Adipose tissue (tissue), 3 donors: Measurements from ENCODE around the gene EEFSEC. TPM values are rescaled to one million over a fixed set of nuclear protein-coding genes. Genes with fewer than 3 reads are reported as not detected.

ENCODE experiments used
- H3K27ac ChIP-seq: one replicate; pipeline ENCODE4 v1.5.1; 2013; ENCODE audit warnings: low read depth, low read length
- WGBS, 3 donors: extraction: QIAGEN DNeasy Blood & Tissue Kit; methylation state at CpG; one replicate each; pipeline ENCODE4 v1.1.7; 2013; 5-methylcytosine and 5-hydroxymethylcytosine counted together
- polyA plus RNA-seq, 3 donors: library from polyadenylated mRNA; stranded (reverse); fragments of 200-250 nt; gene quantifications; one replicate each; pipeline ENCODE4 v1.2.3, GENCODE V29; 2013
- donor health status: healthy with polysubstance abuse.
- donor health status: Bipolar disorder and iron deficiency.
- donor health status: healthy.

EEFSEC gene
- polyA plus RNA-seq, 3 donors = 8.9 to 14.6 (median 9.0) TPM

DNA sequence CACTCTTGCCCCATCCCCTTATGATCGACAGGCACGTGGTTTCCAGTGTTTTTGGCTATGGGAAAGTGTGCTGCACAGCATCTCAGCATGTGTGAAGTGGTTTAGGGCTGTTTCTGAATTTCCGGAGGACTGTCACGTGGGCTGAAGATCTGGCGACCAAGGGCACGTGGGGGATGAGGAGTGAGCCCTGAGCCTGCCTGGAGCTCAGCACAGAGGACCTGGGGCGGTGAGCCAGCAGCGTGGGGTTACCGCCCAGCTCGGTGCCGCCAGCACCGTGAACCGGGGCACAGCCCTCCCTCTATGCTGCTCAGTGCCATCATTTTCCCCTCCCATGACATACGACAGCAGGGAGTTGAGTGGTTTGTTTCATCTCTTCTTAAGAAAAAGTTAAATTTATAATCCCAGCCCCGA lies 163.2 kb downstream of the EEFSEC start:
- no peak overlapping the region for H3K27ac ChIP-seq
- 47 to 63% (median 52%) methylated on average over 15 of the region's 15 CpGs for WGBS, 3 donors

DNA sequence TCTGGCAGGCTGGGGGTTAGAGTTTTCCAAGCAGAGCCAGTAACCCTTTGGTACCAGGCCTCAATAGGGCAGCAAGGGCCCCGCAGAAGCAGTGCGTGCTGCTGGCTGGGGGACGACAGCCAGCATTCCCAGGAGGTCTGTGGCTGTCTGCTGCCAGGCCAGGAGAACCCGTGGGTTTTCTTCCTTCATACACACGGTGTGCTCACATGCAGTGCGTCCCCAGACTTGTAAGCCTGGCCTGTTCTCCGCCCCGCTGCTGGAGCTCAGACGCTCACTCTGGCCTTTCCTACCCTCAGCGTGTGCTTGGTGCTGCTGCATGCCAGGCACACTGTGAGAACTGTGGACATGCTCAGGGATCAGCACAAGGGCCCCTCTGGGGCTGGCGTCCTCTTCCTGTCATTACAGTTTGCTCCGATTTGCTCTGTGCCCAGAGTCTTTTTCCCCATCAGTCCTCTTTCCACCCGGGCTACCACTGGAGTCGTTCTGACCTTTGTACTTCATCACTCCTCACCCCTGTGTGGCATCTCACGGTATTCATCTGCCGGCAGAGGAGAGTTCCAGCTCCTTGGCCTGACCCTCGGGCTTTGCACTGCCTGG lies 163.9 kb downstream of the EEFSEC start:
- 43 to 79% (median 78%) methylated on average over 17 of the region's 17 CpGs for WGBS, 3 donors
- H3K27ac ChIP-seq = no peak overlapping the region

GRCh38 chr3:128317698-128318231 lies 164.5 kb downstream of the EEFSEC start:
- H3K27ac ChIP-seq = no peak overlapping the region
- 68 to 92% (median 91%) methylated on average over 8 of the region's 8 CpGs for WGBS, 3 donors

GRCh38 chr3:128318275-128318941 lies 165.1 kb downstream of the EEFSEC start:
- WGBS, 3 donors = 82 to 95% (median 95%) methylated on average over 11 of the region's 11 CpGs
- no peak overlapping the region for H3K27ac ChIP-seq

GRCh38 chr3:128319107-128319506 lies 165.8 kb downstream of the EEFSEC start:
- WGBS, 3 donors = 88 to 96% (median 95%) methylated on average over 8 of the region's 8 CpGs
- no peak overlapping the region for H3K27ac ChIP-seq

DNA sequence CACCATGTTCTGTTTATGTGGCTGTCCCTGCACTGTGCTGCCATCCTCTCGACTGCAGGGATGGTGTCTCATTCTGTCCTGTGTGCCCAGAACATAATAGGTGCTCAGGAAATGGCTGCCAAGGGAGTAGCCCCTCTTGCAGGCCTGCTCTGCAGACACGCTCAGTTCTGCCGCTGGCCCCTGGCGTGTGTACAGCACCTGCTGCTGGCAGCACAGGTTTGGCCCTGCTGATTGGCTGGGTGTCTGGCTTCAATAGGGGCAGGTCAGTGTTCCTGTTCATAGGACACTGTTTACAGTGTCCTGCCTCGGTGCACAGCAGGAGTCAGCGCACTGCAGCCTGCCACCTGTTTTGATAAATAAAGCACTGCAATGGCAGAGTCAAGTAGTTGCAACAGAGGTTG lies 166.5 kb downstream of the EEFSEC start:
- H3K27ac ChIP-seq = no peak overlapping the region
- 45 to 93% (median 92%) methylated on average over 6 of the region's 6 CpGs for WGBS, 3 donors

GRCh38 chr3:128320551-128321340 lies 167.5 kb downstream of the EEFSEC start:
- 87 to 92% (median 89%) methylated on average over 8 of the region's 8 CpGs for WGBS, 3 donors
- H3K27ac ChIP-seq = no peak overlapping the region

- 90 to 98% (median 96%) methylated on average over 4 of the region's 4 CpGs for WGBS, 3 donors
- H3K27ac ChIP-seq = no peak overlapping the region
Observed at GRCh38 chr3:128321418-128321817, 168.1 kb downstream of the EEFSEC start.

DNA sequence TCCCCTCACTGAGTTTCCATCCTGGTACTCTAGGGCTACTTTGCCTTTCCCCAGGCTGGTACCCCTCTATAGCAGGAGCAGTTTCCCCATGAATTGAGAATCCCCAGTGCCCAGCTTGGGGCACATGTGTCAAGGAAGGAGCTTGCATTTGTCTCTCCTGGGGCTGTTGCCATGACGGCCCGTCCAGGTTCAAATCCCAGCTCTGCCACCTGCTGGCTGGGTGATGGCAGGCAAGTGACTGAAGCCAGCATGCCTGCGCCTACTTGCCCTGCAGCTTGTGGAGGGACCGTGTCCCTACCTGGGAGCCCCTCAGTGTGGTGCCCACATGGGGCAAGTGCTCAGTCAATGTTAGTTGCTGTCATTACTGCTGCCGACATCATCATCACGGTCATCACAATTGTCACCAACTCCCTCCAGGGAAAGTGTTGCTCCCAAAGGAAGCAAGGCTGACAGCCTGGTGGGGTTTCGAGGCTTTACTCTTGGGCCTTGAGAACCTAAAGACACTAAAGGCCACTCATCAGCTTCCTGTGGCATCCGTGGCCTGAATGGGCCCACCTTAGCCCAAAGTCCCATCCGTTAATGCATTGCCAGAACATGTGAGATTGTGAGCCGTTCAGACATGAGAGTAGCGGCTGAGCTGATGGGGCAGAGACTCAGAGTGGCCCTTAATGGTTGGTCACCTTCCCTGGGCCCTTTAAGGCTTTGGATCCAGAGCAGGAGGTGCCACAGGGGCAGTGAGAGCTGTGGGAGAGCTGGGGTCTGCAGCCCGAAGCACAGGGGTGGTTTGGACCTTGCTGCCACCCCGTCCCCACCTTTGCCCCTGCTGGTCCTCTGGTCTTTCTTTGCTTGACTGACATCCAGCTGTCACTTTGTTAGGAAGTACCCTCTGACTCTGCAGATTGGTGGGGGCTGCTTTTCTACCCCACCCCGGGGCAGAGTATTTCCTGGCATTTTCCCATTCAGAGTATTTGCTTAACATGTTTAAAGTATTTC lies 169.0 kb downstream of the EEFSEC start:
- H3K27ac ChIP-seq = no peak overlapping the region
- WGBS, 3 donors = 63 to 84% (median 81%) methylated on average over 13 to 14 of the region's 14 CpGs

DNA sequence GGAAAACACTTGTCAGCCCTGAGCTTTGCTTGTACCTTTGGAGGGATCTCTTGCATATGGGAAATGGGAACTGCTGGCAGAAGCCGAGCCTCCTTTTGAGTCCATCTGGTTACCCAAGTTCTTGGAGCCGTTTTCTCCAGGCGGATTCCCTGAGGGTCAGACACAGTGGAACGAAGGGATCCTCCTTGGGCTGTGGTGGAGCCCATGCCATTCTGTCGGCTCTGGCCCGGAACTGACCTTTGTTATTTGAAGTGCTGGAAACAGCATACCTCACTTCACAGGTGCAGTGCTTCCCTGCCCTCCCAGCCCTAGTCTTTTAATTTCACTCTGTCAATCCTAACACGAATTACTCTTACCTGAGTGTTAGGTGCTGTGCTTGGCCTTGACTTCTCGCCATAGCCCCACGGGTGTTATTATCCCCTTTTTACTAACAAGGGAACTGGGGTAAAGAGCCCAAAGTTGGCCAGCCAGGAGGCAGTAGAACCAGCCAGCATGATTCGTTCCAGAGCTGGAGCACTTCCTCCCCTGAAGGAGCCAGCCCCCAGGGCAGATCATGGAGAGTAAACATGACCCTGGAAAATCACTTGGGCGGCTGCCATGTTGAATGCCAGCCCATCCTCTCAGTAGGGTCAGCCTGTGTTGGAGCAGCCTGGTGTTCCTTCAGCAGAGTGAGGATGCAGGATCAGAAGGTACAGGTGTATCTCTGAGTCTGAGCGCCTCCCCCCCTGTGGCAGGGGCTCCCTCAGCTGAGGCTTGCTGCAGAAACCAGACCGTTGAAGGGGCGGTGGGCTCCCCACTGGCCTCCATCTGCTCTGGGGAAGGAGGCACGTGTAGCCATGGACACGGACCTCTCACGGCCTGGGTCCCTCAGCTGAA lies 170.2 kb downstream of the EEFSEC start:
- WGBS, 3 donors = 47 to 90% (median 76%) methylated on average over 17 of the region's 17 CpGs
- H3K27ac ChIP-seq = no peak overlapping the region

DNA sequence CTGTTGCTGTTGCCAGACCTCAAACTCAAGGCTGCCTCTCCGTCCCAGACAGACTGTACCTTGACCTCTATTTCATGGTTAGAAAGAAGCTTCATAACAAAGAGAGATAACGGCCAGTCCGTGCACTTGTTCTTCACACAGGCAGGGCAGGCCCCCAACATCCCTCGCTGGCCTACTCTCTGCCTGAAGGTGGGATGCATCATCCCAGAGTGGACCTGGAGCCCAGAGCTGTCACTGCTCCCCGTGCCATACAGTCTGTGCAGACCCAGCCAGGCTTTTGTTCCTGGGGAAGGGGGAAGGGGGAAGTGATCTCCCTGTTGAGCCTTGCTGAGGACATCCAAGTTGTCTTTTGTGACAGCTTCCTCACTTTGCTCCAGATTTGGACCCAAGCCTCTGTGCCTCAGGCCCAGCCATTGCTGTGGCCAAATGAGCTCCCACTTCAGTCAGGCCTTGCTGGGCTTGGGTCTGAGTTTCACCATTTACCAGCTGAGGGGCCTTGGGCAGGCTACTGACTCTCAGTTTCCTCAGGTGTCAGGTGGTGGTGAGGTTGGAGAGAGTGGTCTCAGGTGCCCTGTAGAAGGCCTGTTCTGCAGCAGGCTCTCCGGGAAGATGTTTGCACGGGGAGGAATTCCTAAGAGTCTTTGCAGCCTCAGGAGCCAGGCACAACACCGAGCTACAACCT lies 171.8 kb downstream of the EEFSEC start:
- WGBS, 3 donors = 50 to 90% (median 68%) methylated on average over 8 of the region's 8 CpGs
- no peak overlapping the region for H3K27ac ChIP-seq

DNA sequence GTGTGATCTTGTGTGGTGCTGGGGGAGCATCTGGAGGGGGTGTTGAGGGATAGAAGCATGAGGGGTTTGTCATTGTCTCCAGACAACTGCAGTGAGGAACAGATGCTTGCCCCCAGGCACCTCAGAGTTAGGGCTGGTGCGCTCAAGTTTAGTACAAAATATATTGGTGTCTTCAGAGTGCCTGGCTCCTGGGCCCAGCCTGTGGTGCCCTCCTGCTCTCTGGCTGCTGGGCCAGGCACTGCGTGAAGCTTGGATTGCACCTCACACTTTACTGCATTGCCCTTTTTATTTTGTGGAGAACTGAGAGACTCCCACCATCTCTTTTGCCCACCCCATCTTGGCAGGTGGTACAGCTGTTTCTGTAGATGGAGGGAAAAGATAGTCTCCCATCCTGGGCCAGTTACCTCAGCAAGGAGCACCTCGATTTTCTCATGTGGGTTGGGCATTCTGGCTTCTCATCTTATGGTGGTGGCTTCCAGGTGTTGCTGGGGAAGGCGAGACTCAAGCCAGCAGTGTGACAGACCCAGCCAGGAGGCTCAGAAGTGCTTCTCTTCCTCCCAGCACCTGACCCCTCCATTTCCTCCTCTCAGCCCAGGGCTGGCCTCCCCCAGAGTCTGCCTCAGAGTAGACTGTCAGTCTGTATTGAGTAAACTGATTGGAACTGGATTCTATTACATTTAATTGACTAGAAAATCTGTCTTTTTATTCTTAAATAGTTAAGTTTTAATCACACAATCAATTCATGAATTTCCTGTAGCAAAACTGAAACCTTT lies 173.0 kb downstream of the EEFSEC start:
- no peak overlapping the region for H3K27ac ChIP-seq
- WGBS, 3 donors = 82 to 92% (median 92%) methylated on average over 4 of the region's 4 CpGs

DNA sequence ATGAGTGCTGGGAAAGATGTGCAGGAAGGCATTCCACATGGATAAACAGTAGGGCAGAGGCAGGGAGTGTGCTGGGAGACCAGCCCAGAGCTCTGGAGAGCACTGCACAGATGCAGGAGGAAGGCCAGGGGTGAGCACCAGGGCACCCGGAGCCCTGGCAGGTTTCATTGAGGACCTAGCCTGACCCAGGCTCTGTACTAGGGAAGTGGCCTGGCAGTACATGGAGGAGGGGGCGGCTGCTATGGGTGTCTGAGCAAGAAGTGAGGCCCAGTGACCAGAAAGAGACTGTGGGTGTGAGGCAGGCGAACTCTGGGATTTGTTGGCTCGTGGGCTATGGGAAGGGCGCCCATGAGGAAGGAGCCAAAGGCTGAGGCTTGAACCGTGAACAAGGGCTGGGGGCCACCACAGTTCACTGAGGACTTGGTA lies 174.3 kb downstream of the EEFSEC start:
- H3K27ac ChIP-seq = no peak overlapping the region
- WGBS, 3 donors = 87 to 90% (median 88%) methylated on average over 6 of the region's 6 CpGs

DNA sequence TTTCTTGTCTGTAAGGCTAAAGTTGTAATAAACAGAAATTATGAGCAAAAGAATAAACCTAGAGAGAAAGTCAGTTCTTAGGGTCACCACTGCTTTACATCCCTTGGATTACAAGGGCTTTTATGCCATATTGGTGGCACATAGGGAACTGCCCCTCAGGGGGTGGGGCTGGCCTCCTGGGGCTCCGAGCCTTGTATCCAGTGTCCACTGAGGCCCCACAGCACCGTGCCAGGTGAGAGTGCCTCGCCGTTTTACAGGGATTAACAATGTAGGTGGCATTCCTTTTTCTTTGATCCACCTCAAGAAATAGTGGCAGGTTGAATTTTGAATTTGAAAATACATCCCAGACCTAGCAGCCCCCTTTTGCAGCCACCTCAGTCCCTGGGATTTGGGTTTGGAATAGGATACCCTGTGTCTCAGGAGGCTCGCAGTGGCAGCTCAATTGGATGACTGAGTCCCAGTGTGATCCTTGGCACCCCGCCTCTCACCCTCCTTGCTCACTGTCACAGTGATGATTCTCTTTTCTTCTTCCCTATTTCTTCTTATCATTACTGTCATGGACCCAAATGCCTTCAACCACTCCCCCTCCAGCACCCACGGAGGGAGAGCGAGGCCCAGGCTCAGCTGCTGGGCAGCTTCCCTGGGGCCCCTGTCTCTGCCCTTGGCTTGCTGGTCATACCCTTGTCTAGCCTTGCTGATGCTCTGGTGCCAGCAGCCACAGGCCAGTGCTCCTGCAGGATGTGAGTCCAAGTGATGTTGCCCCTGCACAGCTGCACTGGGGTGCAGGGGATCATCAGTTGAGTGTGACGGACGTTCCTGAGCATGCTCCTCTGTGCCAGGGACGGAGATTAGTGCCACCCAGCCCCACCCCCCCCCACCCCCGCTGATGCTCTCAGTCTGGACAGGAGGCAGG lies 175.5 kb downstream of the EEFSEC start:
- H3K27ac ChIP-seq = no peak overlapping the region
- 89 to 95% (median 94%) methylated on average over 12 of the region's 12 CpGs for WGBS, 3 donors
